Spleen (tissue), 7 donors: ENCODE results near the gene KCNK4.

Source experiments
- POLR2A ChIP-seq, 3 donors: fragments of 450-650 bp; IDR thresholded peaks; one replicate each; pipeline ENCODE4 v1.5.1; 2017; ENCODE audit warnings: antibody characterized with exemption in 3 of 3, mild to moderate bottlenecking in 1 of 3
- TF ChIP-seq, protein P1 (sequence below), 11 experiments: fragments of 200-600 bp in 7 of 11; fragments of 450-650 bp in 4 of 11; sonication (generic) in 4 of 11; IDR thresholded peaks in 8 of 11; conservative IDR thresholded peaks in 3 of 11; 1 replicate in 7 of 11; 2 replicates in 4 of 11; pipeline versions ENCODE4 v1.4.0 to v1.8.0; 2016 to 2021; ENCODE audit warnings: antibody characterized with exemption in 11 of 11, inconsistent platforms in 4 of 11, mild to moderate bottlenecking in 1 of 11
- donor health status: DM: no; HTN: no; CAD: no; lungs with moderate emphysema.
- donor health status: DM: no; HTN: no; CAD: no.
- donor health status: DM: no; HTN: no; CAD: no.

DNA sequence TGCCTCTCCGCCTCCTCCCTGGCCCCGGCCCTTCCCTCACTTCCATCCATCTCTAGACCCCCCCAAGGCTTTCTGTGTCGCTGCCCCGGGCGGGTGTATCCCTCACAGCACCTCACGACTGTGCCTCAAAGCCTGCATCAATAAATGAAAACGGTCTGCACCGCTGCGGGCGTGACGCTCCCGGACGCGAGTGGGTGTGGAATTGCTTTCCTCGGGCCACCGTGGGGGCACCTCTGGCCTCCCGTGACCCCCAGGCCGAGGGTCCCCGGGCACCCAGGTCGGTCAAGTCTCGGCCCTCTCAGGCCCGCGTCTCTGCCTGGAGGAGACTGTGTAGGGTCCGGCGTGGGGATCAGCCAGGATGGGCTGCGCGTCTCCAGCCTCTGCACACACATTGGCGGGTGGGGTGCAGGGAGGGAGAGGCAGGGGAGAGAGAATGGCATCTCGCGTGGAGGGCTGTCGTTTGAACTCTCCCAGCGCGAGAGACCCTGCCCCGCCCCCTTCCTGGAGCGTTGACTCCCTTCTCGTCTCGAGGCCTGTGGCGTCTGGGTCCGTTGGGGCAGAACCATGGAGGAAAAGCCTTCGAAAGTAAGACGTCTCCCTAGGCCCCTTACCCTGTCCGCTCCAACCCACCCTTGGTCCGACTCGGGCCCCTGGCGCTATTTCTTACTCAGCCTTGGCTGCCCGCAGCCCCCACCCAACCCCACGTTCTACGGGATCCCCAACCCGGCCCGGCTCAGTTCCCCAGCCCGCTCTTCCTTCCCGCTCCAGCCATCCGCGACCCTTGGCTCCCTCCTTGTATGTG is 8.9 kb downstream of the KCNK4 start, which contains the start of gene CATSPERZ:
- TF ChIP-seq, protein P1, sequence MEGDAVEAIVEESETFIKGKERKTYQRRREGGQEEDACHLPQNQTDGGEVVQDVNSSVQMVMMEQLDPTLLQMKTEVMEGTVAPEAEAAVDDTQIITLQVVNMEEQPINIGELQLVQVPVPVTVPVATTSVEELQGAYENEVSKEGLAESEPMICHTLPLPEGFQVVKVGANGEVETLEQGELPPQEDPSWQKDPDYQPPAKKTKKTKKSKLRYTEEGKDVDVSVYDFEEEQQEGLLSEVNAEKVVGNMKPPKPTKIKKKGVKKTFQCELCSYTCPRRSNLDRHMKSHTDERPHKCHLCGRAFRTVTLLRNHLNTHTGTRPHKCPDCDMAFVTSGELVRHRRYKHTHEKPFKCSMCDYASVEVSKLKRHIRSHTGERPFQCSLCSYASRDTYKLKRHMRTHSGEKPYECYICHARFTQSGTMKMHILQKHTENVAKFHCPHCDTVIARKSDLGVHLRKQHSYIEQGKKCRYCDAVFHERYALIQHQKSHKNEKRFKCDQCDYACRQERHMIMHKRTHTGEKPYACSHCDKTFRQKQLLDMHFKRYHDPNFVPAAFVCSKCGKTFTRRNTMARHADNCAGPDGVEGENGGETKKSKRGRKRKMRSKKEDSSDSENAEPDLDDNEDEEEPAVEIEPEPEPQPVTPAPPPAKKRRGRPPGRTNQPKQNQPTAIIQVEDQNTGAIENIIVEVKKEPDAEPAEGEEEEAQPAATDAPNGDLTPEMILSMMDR (IDR thresholded peaks at IDR 0.05 in 8 of 11, conservative IDR thresholded peaks at IDR 0.05 in 3 of 11), result no peak
- no peak for TF ChIP-seq POLR2A (IDR thresholded peaks at IDR 0.05)
